NOMO-1 (cell line): ENCODE measurements around the gene OR2T10.
"Not testable (repeated sequence)": the region's sequence is repeated elsewhere in the genome, so short reads cannot be mapped to it uniquely, and the experiment has no call there.

ENCODE experiments used
- DNase-seq, 2 experiments: peaks; one replicate each; lab custom pipeline; 2025; ENCODE audit not compliant: unreplicated experiment in 2 of 2; lab: John Stamatoyannopoulos, UW

The OR2T10 gene

GRCh38 chr1:248596615-248597014 is 885 bp downstream of the OR2T10 start:
- no peak for DNase-seq

GRCh38 chr1:248593226-248593625 is 4.3 kb downstream of the OR2T10 start:
- DNase-seq, result no peak

DNA sequence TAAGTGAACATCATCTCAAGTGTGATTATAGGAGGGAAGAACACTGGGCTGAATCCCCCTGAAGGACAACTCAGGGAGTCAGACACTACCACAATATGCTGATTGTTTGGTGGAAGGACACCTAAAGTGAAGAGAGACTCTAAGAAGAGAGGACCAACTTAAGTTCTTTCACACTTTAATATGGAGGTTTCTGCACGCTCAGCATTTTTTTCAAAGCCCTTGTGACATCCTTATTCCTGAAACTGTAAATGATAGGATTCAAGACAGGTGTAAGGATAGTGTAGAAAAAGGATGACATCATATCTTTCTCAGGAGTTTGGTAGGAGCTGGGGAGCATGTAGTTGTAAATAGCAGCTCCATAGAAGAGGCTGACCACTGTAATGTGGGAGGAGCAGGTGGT is 4.8 kb downstream of the OR2T10 start:
- no peak for DNase-seq

DNA sequence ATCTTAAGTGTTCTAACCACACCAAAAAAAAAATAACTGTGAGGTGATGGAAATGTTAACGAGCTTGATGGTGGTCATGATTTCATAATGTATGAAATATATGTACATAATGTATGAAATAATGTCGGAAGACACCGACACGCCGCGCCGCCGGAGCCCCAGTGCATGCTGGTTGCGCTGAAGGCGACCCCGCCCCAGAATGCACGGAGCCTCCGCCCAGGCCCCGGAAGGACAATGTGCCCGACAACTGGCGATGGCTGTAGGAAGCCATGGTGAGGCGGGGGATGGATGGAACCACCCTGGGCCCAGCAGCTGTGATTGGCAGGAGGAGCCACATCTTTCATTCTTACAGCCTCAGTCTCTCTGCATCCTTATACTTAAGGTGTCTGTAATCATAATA is 7.4 kb downstream of the OR2T10 start:
- no peak for DNase-seq

DNA sequence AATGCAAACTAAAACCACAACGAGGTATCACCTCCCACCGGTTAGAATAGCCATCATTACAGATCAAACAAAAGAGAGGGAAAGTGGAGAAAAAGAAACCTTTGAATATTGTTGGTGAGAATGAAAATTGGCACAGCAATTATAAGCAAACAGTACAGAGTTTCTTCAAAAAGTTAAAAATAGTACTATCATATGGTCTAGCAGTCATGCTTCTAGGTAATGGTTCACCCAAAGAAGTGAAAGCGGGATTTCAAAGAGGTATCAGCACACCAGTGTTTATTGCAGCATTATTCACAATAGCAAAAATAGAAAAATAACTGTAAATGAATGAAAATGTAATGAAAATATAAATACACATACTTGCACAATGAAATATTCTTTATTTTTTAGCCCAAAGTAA is 8.2 kb downstream of the OR2T10 start:
- no peak for DNase-seq

DNA sequence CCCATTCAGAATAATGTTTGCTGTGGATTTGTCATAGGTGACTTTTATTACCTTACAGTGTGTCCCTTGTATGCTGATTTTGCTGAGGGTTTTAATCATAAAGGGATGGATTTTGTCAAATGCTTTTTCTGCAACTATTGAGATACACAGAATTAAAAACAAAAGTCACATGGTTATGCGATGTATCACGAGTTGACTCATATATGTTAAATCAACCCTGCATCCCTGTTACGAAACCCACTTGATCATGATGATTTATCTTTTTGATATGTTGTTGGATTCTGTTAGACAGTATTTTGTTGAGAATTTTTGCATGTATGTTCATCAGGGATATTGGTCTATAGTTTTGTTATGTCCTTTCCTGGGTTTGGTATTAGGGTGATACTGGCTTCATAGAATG is 12.2 kb downstream of the OR2T10 start:
- DNase-seq, result no peak

- DNase-seq, result peak in 1 of 2 experiments; percentile 6
Observed at GRCh38 chr1:248576260-248576980, 21.1 kb downstream of the OR2T10 start.

GRCh38 chr1:248574657-248575056 is 22.8 kb downstream of the OR2T10 start, which contains the start of gene OR2T34:
Gene OR2T34 (minus strand): TSS chr1:248574757. CDS start chr1:248574757, 0 bp downstream.
- DNase-seq, result not testable (repeated sequence)

DNA sequence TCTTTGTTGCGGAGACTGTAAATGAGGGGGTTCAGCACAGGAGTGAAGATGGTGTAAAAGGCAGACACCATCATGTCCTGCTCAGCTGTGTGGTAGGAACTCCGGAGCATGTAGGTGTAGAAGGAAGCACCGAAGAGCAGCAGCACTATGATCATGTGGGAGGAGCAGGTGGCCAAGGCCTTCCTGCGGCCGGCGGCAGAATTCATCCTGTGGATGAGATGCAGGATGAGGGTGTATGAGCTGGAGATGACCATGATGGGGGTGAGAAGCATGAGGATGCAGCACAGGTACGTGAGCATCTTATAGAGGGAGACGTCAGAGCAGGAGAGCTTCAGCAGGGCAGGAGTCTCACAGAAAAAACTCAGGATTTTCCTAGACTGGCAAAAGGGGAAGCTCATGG is 23.6 kb downstream of the OR2T10 start:
- not testable (repeated sequence) for DNase-seq

GRCh38 chr1:248572049-248572448 is 25.5 kb downstream of the OR2T10 start:
- DNase-seq, result not testable (repeated sequence)

GRCh38 chr1:248570811-248571210 is 26.7 kb downstream of the OR2T10 start:
- DNase-seq, result peak in 1 of 2 experiments; percentile 49

DNA sequence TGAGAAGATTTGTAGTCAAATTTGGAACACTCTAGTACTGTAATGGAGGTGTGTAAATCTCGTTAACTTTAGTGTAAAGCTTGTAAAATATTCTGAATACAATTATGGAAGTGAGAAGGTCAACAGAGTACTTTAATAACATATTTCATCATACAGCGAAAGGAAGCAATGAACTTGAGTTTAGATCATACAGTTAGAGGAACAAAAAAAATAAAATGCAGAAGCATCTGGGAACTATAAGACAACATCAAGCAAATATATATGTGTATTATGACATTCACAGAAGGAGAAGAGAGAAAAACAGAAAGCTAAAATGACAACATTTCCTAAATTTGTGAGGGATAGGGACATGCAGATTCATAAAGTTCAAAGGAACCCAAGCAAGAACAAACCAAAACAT is 28.5 kb downstream of the OR2T10 start:
- DNase-seq, result peak in 1 of 2 experiments; percentile 53

GRCh38 chr1:248565530-248566373 is 31.7 kb downstream of the OR2T10 start:
- not testable (repeated sequence) for DNase-seq

DNA sequence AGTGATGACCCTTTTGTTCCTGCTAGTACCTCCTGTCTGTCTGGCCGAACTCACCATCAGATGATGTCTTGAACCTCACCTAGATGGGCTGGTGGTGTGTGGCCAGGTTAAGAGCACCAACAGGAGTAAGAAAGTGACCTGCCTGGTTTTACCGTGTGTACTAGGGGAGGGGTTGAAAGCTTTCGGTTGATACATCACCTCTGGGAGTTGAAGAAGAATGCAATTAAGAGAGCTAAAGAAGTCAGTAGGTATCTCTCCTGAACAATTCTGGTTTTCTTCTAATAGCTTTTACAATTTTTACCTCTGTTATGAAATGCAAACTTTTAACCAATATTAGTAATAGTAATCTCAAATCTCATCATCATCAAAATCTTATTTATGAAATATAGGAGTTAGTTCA is 34.8 kb downstream of the OR2T10 start, which contains the start of gene OR2T29:
Gene OR2T29, minus strand, starts transcription at position 101 of the 400 bp plus-strand sequence. CDS start 3,281 bp downstream, outside the sequence.
- DNase-seq, result not testable (repeated sequence)

DNA sequence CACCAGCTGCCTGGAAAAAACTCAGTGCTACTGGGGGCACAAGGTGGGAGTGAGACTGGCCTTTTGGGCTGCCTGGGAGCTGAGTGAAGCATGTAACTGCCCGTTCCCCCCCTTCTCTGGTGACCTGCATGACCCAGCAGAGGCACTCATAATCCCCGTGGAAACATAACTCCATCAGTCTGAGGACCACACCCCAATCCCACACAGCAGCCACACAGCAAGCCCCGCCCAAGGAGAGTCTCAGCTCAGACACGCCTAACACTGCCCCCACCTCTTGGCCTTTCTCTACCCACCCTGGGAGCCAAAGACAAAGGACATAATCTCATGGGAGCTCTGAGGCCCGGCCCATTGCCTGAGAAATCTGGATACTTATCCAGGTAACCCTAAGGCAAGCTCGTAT is 46.5 kb downstream of the OR2T10 start:
- DNase-seq, result not testable (repeated sequence)

- DNase-seq, result not testable (repeated sequence)
Observed at GRCh38 chr1:248547383-248547782, 50.1 kb downstream of the OR2T10 start.
